Left renal pelvis (tissue), 4 donors: ENCODE data around the gene DIP2B. TPM values are rescaled to one million over a fixed set of nuclear protein-coding genes. Genes with fewer than 3 reads are reported as not detected.

ENCODE experiments used
- polyA plus RNA-seq, 4 donors: library from polyadenylated mRNA; unstranded; fragments of 120-200 nt; gene quantifications; one replicate each; pipeline ENCODE4 v1.2.1, GENCODE V29; 2013; ENCODE audit not compliant: insufficient read length in 4 of 4

DIP2B gene
- polyA plus RNA-seq, 4 donors: 21.8 to 25.7 (median 23.4) TPM

Other genes with a start within 250 kb of the DIP2B start
- gene LIMA1, start 221.5 kb upstream of the DIP2B start, polyA plus RNA-seq: 100 to 1,000 TPM in 2 of 4 donors, 10 to 100 TPM in 2; 85.0 to 124 (median 100) TPM
- under 1 TPM; 0.11 to 0.41 (median 0.16) TPM for gene FAM186A, start 108.4 kb upstream of the DIP2B start, polyA plus RNA-seq
- 10 to 100 TPM; 27.7 to 47.0 (median 44.3) TPM for gene LARP4, start 104.1 kb upstream of the DIP2B start, polyA plus RNA-seq